GM18507 (cell line): ENCODE measurements around the gene ATXN7L1.

Experiments
- DNase-seq: peaks from one replicate; pipeline ENCODE4 v3.0.0; 2011; ENCODE audit warnings: low read depth; ENCODE audit not compliant: insufficient read length; ENCODE audit errors: extremely low spot score
- FAIRE-seq: peaks from 2 replicates; lab custom pipeline; 2011; peaks lifted over from hg19 to GRCh38; lab: Jason Lieb, UNC

The ATXN7L1 gene

DNA sequence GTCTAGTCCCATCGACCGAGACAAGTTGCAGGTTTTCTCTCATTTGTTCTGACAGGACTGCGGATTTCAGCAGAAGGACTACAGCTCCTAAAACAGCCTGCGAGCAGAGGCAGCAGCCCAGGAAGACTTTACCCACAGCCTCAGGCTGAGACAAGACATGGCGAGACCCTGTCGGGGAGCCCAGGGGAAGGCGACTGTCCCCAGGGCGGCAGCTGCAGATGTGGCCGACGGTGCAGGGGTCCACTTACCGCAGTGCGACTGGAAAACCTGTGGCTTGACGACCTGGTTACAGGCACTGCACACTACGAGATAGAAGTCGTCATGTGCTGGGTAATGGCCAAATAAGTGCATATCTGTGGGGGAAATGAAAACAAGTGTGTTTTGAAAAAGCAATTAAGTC lies 88.0 kb downstream of the ATXN7L1 start:
- DNase-seq (no peak), FAIRE-seq (no peak)

DNA sequence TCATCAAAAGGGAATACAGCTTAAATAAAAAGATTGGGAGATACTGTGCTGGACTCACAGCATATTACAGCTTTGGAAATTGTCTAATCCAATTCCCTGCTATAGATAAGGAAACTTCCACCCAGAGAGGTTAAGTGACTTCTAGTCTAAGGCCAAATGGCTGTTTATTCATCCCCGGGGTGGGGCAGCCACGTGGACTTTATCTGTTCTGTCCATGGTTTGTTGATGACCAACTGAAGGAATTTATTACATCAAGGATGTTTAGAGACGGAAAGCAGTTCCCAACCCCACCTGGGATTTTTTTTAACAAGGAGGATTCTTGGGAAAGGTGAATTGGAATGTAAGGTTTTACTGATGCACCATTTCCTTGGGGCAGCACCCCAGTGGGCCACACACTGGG lies 88.6 kb downstream of the ATXN7L1 start:
- DNase-seq: no peak
- FAIRE-seq: no peak

DNA sequence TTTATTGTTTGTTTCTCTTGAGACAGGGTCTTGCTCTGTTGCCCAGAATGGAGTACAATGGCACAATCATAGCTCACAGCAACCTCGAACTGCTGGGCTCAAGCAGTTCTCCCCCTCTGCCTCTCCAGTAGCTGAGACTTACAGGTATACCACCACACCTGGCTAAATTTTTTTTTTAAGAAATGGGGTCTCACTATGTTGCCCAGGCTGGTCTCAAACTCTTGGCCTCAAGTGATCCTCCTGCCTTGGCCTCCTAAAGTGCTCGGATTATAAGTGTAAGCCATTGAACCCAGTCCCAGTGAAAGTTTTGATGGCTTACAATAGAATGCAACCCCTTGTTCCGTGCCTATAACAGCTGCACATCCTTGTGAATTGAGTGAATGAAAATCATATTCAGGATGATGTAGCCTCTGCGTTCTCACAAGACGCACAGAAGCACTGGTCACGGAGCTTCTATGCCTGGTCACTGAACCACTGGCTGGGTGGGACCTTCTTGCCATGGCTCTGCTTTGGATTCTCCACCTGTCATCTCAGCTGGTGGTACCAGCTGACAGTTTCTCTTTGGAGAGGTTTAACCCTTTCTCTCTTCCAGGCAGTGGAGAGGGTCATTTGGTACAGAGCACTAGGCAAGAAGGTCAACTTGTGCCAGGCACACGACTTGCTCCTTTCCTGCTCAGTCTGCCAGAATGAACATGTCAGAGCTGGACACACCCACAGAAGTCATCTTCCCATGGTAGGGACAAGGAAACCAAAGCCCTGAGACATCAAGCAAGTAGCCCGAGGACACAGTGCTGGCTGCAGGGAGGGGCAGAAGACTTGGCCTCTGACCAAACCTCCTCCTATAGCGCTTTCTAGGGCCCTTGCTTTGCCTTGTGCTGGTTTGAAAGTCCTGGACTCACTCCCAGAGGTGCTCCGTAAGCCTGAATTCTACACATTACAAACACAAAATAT lies 89.6 kb downstream of the ATXN7L1 start:
- DNase-seq (no peak), FAIRE-seq (no peak)

DNA sequence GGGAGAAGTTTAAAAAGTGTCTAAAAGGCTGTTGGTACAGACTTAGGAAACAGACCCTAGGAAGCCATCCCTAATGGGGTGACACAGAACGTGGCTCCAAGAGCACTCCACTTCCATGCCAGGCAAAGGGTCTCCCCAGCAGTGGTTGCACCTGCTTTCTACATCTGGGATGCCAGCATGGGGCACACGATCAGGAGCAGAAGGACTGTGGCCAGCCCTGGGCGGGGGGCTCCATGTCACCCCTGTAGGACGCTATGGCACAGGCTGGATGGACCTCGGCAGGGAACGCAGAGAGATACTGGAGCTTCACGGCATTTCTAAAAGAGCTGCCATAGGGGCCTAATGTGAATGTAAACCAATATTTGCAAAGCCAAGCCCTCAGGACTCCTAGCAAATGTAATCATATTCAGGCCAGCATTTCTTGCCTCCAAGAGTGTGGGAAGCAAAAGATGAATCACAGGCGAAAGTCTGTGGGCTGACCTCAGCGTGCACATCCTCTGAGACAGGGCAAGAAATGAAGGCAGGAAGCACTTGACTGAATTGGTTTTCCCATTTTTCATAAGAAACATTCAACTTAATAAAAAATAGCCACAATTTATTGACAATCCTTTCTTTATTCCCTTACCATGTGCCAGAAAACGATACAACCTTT lies 93.9 kb downstream of the ATXN7L1 start:
- no peak for FAIRE-seq
- DNase-seq: no peak

DNA sequence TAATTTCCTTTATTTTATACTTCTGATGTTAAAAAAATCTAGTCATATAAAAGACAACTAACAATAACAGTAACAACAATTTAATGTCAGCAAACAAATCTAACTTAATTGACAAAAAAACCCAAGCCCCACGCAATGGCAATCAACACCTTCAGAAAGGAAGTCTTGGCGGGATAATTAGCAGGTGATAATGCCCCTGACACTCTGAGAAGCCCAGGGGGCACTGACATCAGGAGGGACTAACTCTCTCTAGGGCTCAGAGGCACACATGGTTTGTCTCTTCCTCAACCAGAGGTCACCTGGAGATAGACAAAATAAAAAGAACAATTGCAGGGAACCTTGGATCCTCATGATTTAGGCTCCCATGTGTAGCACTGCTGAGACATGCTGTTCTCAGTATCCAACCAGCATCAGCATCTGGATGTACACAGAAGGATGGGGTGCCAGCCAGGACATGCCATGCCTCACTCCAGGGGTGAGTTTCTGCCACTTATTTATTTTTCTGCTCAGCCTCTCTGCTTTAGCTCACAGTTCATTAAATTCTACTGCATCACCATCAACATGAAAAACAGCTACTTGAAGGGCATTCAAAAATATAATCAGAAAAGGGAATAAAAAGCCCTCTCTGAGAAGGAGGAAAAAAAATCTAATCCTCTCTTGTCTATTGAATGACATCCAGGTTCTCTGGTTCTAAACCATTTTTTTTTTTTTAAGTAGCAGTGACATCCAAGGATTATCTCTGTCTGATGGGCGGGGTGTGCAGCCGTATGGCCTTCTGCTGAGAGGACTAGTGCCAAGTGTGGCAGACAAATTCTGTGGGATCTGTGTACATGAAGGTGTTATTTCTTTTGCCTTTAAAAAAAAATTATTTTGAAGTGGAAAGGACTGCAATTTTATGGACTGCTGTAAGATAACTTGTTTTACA lies 96.3 kb downstream of the ATXN7L1 start:
- DNase-seq: no peak
- no peak for FAIRE-seq

DNA sequence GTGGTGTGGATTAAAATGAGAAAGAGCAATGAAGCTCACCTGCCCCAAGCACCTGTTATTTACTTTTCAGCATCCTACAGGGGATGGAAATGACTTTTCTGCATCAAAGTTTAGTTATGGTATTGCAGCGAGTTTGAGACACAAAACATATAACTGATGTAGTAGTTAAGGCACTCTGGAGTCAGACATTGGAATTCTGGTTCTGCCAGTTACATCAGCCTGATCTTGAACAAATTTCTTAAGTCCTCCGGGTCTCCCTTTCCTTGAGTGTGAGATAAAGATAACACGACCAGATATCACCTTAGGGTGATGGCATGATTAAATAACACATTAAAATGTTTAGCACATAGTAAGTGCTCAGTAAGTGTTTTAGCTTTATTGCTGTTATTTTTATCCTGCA lies 97.4 kb downstream of the ATXN7L1 start:
- FAIRE-seq: no peak

DNA sequence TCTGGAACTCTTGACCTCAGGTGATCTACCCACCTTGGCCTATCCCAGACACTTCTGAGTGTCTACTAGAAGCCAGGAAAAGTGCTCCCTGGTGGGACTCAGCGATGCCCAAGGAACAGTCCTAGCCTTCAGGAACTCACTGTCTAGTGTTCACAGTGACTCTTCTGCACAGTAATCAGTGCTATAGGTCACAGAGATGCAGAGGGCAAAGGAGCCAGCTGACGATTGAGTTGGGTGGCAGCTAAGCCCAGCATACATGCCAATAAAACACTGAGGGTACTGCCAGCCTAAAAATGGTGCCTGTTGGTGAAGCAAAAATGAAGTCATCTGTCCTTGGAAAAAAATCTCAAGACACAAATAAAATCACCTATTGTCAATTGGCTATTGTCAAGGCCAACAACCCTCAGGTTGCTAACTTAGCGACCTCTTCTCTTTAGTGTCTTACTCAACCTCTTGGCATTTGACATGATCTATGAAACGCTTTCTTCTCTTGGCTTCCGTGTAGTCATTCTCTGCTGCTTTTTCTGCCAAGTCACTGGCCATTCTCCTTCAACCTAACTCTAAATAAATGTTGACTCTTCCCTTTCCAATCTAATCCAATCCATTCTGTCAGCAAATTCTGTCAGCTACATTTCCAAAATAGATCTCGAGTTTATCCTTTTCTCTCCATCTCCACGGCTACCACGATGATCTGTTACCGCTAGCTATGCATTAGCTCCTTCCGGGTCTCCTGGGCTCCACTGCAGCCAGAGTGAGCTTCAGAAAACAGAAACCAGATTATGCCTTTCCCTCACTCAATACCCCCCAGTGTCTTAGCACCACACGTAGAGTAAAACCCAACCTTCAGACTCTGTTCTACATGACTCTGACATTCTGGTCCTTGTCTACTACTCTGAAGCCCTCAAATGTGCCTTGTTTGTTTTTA lies 99.2 kb downstream of the ATXN7L1 start:
- no peak for FAIRE-seq
- no peak for DNase-seq

More for the DNA sequence above, 97.4 kb downstream of the ATXN7L1 start:
- DNase-seq: no peak

DNA sequence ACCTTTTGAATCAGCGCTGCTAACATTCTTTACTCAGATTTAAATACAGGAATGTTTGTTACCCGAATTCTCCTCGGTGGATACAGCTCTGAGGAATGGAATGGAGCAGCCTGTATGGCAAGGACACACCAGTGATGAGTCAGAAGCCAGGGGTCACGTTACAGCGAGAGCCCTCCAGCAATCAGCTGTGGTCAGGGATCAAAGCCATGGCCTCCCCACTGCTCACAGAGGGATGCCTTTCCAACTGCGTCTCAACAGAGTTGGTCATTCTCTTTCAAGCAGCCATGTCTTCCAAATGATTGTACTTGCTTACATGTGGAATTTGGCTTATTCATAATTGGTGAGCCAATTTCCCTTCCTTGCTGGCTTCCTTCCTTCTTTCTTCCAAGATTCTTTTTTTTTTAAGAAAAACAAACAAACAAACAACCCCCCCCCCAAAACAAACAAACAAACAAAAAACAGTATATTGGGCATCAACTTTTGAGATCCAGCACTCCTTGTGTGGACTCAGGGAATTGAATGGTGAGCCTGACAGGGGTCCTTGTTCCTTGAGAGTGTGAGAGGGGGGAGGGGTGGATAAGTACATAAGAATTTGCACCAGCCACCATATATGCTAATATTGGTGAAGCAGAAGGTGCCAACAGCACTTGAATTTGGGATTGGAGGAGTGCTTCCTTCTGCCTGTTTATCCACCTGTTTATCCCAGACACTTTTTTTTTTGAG lies 100.2 kb downstream of the ATXN7L1 start:
- DNase-seq (no peak), FAIRE-seq (no peak)

DNA sequence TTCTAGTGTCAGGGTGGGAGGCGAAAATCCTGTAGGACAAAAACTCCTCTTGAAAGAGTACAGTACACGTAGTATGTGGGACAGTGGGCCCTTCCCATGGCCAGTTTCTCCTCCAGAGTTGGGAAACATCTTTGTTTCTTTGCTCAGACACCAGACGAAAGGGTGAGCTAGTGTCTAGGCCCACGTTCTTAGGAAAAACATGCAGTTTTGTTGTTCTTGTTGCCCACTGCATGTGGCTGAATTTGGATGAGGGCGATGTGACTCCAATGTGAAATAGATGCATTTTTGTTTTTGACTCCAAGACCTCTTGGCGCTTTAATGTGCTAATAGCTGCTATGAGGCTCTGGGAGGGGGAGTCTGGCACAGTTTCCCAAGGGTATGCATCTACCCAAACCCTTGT lies 100.8 kb downstream of the ATXN7L1 start:
- FAIRE-seq: no peak
- no peak for DNase-seq

DNA sequence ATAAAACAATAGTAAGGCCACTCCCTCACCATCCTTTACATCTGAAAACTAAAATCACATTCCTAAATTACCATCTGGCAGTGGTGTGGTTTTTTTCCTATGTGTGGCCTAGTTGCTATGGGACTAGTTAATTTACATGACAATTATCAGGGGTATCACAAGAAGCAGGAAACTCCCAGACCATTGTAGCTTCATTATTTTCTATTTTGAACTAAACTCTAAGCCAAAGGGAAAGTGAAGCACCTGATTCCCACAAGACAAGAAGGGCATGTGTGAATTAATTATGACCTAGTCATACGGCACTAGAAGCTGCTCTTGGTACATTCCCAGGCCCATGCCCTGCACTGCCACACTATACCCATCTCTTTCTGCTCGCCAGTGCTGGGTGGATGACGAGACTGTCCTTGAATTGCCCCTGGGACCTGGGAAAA lies 103.4 kb downstream of the ATXN7L1 start:
- no peak for FAIRE-seq
- no peak for DNase-seq

DNA sequence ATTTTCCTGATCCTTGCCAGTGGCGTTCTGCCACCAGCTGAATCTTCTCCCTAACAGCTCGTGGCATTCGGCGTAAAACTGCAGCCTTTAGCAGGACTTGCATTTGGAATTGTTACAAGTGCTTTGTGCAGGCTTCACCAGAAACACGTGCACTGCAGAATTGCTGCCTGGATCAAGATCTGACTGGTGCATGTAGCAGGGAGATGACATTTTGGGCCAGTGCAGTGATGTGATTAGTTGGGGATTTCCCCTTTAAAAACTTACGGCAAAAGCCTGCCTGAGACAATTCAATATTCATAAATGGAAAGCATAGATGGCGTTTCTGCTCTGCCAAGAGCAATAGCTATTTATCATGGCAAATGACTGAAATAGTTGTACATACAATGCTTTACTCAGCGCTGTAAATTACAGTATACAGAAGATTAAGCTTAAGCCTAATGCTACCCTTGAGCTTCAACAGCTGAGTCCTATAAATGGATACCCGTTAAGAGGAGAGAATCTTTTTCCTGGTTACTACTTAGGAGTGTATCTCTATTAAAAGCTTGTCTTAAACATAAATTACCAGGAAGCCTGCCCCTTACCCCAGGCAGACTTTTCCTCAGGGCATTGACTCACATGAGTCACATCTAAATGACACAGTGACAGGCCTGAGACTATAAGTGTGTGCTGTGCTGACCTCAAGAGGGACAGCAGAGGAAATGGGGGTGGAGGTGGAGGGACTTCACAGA lies 106.3 kb downstream of the ATXN7L1 start:
- FAIRE-seq (no peak), DNase-seq (no peak)

DNA sequence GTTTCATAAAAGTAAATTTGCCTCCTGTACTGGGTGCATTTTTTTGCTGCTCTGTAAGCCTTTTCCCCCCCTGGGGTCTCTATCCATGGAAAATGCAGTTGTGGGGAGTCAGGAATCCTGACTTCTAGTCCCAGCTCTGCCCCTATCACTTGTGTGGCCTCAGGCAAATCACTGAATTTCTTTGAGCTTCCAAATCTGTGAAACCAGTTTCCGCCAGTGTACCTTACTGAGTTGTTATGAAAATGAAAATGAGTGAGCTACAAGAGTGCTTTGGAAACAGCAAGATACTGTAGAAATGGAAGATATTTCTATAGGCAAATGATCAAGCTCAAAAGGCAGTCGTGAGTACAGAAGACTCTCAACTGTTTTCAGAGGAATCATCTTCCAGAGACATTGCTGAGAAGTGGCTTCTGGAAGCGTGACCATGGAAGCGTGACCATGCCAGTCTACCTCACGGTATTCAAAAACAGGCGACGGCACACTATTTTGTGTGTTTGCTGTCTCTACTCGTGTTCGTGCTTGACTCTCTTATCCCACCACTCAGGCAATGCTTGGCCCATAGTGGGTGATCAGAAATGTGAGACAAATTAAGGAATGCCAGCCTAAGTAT lies 107.4 kb downstream of the ATXN7L1 start:
- no peak for DNase-seq
- no peak for FAIRE-seq

DNA sequence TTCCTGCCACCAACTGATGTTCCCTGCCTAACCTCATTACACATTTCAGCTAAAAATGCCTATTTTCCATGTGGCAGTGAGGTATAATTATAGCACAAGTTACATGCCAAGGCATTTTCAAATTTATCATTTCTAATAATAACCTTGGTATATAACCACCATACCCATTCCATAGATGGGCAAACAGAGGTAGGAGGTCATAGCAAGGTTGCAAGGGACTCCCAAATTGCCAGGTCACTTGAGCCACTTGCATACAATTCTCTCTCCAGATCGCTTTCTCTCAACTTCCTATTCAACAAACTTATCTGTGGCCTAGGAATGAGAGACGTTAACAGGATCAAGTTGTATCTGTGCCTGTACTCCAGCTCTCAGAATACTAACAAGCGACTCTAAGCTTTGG lies 108.3 kb downstream of the ATXN7L1 start:
- no peak for DNase-seq
- FAIRE-seq: no peak

DNA sequence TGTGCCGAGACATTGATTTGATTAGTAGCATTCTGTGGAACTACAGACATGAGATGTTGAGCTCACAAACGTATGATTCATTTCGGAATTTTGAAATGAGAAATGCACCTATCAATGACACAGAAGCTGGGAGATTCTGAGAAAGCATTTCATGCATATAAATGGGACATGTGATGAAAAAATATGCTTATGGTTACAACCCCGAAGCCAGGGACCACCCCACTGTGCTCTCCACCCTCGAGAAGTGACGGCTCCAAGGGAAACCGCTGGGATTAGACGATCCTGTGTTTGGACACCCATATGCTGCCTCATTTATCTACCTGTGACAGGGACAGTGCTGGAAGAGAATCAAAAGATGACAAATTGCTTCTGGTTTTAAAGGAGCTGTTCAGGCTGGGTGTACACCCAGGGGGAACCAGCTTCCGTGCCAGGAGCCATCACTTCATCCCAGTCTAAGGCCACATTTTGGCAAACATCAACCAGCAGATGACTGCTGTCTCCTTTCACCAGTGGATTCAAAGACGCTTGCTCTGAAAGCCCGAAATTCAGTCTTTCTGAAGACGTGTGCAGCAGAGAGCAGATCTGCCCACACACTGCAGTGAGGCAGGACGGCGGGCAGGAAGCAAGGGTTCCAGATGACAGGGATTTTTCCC lies 109.9 kb downstream of the ATXN7L1 start:
- DNase-seq (no peak), FAIRE-seq (no peak)

DNA sequence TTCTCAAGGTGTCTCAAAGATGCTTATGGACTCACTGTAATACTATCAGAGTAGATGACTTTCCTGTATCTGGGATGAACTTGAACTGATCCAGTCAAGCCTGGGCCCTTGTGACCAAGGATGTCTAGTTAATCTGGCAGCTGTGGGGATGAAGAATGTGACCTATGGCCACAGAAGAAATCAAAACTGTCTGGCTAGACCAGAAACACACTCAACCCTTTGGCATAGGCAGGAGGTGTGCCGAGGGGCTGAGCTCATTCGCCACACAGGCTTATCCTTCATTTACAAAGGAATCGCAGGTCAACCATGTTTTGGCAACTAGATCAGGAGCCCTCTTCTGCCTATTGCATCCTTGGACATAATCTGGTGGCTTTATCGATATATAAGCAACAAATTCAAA lies 110.6 kb downstream of the ATXN7L1 start:
- FAIRE-seq (no peak), DNase-seq (no peak)

DNA sequence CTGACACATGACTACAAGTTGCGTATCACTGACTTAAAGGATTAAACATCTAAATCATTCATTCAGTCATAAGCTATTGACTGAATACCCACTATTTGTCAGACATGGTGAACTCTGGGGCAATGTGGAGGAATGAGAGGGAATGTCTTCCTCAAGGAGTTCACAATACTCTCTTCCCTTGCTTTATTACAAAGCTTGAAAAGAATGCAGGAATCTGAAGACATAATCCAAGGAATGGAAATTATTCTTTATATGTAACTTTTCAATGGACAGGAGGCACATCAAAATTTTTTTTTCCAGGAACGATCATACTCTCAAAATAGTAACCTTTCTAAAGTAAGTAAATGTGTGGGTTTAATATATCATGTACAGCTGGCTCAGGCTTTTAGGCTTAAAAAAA lies 111.9 kb downstream of the ATXN7L1 start:
- DNase-seq: no peak
- FAIRE-seq: no peak
